ENCODE results near the gene GPSM1. TPM values are rescaled to one million over a fixed set of nuclear protein-coding genes. Genes with fewer than 3 reads are reported as not detected.

Gene GPSM1
- total RNA-seq, 1 experiment from 2014 or later, result 26.4 TPM

- Histone ChIP-seq H3K27me3 (ENCODE audit: insufficient read depth, low read length) (no peaks in the 10 kb centered on the region), H3K79me2 (ENCODE audit: insufficient read depth, low read length) (no peaks in the 10 kb centered on the region), H3K4me1 (ENCODE audit: control insufficient read depth in 1 of 2, insufficient read depth in 2 of 2, low read length in 2 of 2) (peaks cover 13 to 19% of the 10 kb centered on the region in 2 experiments), H3K36me3 (ENCODE audit: control insufficient read depth in 1 of 2, insufficient read depth in 2 of 2, low read length in 2 of 2) (no peaks in the 10 kb centered on the region), H3K4me3 (replicated peaks in 1 of 2; ENCODE audit: low read depth in 1 of 2, low read length in 2 of 2) (no peak overlapping the region), H3K27ac (ENCODE audit: low read depth, low read length) (no peak overlapping the region), H3K4me2 (ENCODE audit: low read length) (no peak overlapping the region), H3K9ac (ENCODE audit: low read length) (no peak overlapping the region), H2AFZ (ENCODE audit: low read depth, low read length, poor library complexity, severe bottlenecking) (no peak overlapping the region), H3K9me2 (ENCODE audit: insufficient read depth) (no peaks in the 10 kb centered on the region), H3K9me3 (ENCODE audit: control insufficient read depth in 1 of 2, insufficient read depth in 1 of 2, low read depth in 1 of 2, low read length in 2 of 2) (peaks cover 10 to 24% of the 10 kb centered on the region in 2 experiments; a peak in 2 of 4 replicates), H4K20me1 (ENCODE audit: insufficient read depth) (no peaks in the 10 kb centered on the region)
- ChIA-PET CTCF (interaction anchor here (0.6 to 2.5 kb wide), 4 partner anchors 10 to 88 kb away, joined by 3 to 8 read pairs (median 4); partner anchors contain the start of gene DNLZ), RAD21 (ENCODE audit: low non-redundant PET in 1 of 2, low total read pairs in 2 of 2, uncharacterized antibody in 2 of 2, unreplicated experiment in 2 of 2) (no interaction called here), POLR2A (no interaction called here)
- TF ChIP-seq POLR2AphosphoS5 (IDR thresholded peaks at IDR 0.05; ENCODE audit: low read depth, low read length) (no peak), SIN3A (IDR thresholded peaks at IDR 0.05; ENCODE audit: low read depth) (no peak), CBX3 (IDR thresholded peaks at IDR 0.05; ENCODE audit: low read depth) (no peak), ZBTB33 (IDR thresholded peaks at IDR 0.05; ENCODE audit: extremely low read depth, insufficient replicate concordance, low read length) (no peak), ZFX (IDR thresholded peaks at IDR 0.05) (no peak), ELF1 (IDR thresholded peaks at IDR 0.05; ENCODE audit: borderline replicate concordance, low read depth) (no peak)
- BruUV-seq (replicated peaks), result no TSS peak
- no peak for DNase-seq (ENCODE audit: low read depth, low spot score)
- no peak for ATAC-seq
- intact Hi-C loops (cut with micrococcal nuclease), result no loop called here
These were observed 14.0 kb upstream of the GPSM1 start for GRCh38 chr9:136313111-136314055.

- Histone ChIP-seq H3K36me3 (ENCODE audit: control insufficient read depth in 1 of 2, insufficient read depth in 2 of 2, low read length in 2 of 2) (no peaks in the 10 kb centered on the region), H3K4me2 (ENCODE audit: low read length) (no peak overlapping the region), H2AFZ (ENCODE audit: low read depth, low read length, poor library complexity, severe bottlenecking) (no peak overlapping the region), H3K9me3 (ENCODE audit: control insufficient read depth in 1 of 2, insufficient read depth in 1 of 2, low read depth in 1 of 2, low read length in 2 of 2) (peaks cover 10 to 21% of the 10 kb centered on the region in 2 experiments; a peak in 2 of 4 replicates), H4K20me1 (ENCODE audit: insufficient read depth) (no peaks in the 10 kb centered on the region), H3K9me2 (ENCODE audit: insufficient read depth) (no peaks in the 10 kb centered on the region), H3K4me1 (ENCODE audit: control insufficient read depth in 1 of 2, insufficient read depth in 2 of 2, low read length in 2 of 2) (peaks cover 13 to 19% of the 10 kb centered on the region in 2 experiments), H3K4me3 (replicated peaks in 1 of 2; ENCODE audit: low read depth in 1 of 2, low read length in 2 of 2) (no peak overlapping the region), H3K27ac (ENCODE audit: low read depth, low read length) (no peak overlapping the region), H3K79me2 (ENCODE audit: insufficient read depth, low read length) (no peaks in the 10 kb centered on the region), H3K9ac (ENCODE audit: low read length) (no peak overlapping the region), H3K27me3 (ENCODE audit: insufficient read depth, low read length) (no peaks in the 10 kb centered on the region)
- intact Hi-C loops (cut with micrococcal nuclease), result no loop called here
- ChIA-PET RAD21 (ENCODE audit: low non-redundant PET in 1 of 2, low total read pairs in 2 of 2, uncharacterized antibody in 2 of 2, unreplicated experiment in 2 of 2) (no interaction called here), CTCF (no interaction called here), POLR2A (no interaction called here)
- no peak for TF ChIP-seq SP1 (IDR thresholded peaks at IDR 0.05; ENCODE audit: low read depth)
- TF ChIP-seq RAD21 (IDR thresholded peaks at IDR 0.05; ENCODE audit: low read depth), result no peak
- no peak for TF ChIP-seq TCF7L2 (IDR thresholded peaks at IDR 0.05; ENCODE audit: borderline replicate concordance, extremely low read depth, insufficient read depth, insufficient read length)
- TF ChIP-seq EGR1 (IDR thresholded peaks at IDR 0.05; ENCODE audit: low read depth), result no peak
- no peak for TF ChIP-seq JUND (IDR thresholded peaks at IDR 0.05)
- TF ChIP-seq SIN3A (IDR thresholded peaks at IDR 0.05; ENCODE audit: low read depth), result no peak
- TF ChIP-seq CTCF (IDR thresholded peaks at IDR 0.05 in 2 of 3, conservative IDR thresholded peaks at IDR 0.05 in 1 of 3; ENCODE audit: borderline replicate concordance in 1 of 3, insufficient read depth in 1 of 3, low read depth in 2 of 3, low read length in 2 of 3), result no peak
- no peak for TF ChIP-seq POLR2A (IDR thresholded peaks at IDR 0.05; ENCODE audit: borderline replicate concordance, extremely low read depth, insufficient read depth, insufficient read length)
- DNase-seq (ENCODE audit: low read depth, low spot score), result no peak
- no TSS peak for BruUV-seq (replicated peaks)
- ATAC-seq, result no peak
These were observed 13.3 kb upstream of the GPSM1 start for GRCh38 chr9:136314056-136314416.

Data from HCT116 (cell line).